HepG2 (cell line): ENCODE data around the gene FSIP1. TPM values are rescaled to one million over a fixed set of nuclear protein-coding genes. Genes with fewer than 3 reads are reported as not detected.

Experiments
- ATAC-seq: fragments of 200-7000 bp; cut with Tn5 transposase; 3 replicates; pipeline ENCODE4 v1.9.1; 2020; ENCODE audit warnings: mild to moderate bottlenecking, moderate library complexity
- BruUV-seq: library from RNA; stranded (reverse); fragments of 400-500 nt; replicated peaks from 2 replicates; lab custom pipeline; 2021; lab: Mats Ljungman, UMichigan
- CTCF ChIA-PET: fragments of 300-600 bp; formaldehyde crosslinking; extraction: SDS; loops from one replicate; lab custom pipeline; 2021; ENCODE audit warnings: low total read pairs, inconsistent platforms, low intra/inter-chr PET ratio; lab: Yijun Ruan, JAX
- POLR2A ChIA-PET: fragments of 350-600 bp; sonication (Branson Sonifier 250); formaldehyde crosslinking; loops from one replicate; lab custom pipeline; 2020; ENCODE audit warnings: antibody characterized with exemption, inconsistent platforms; lab: Yijun Ruan, JAX
- DNase-seq: peaks from one replicate; pipeline ENCODE4 v3.0.0-alpha.2; 2015; ENCODE audit warnings: low spot score
- FAIRE-seq: peaks from 3 replicates; lab custom pipeline; 2011; peaks lifted over from hg19 to GRCh38; lab: Jason Lieb, UNC
- H2AFZ ChIP-seq: one replicate; pipeline ENCODE4 v1.6.1; 2011; ENCODE audit warnings: low read length, inconsistent platforms
- H3K27ac ChIP-seq: fragments of 300-600 bp; 3 replicates; pipeline ENCODE4 v1.8.0; 2011; ENCODE audit warnings: mixed run types, mild to moderate bottlenecking, mixed read lengths, low read length, inconsistent platforms; ENCODE audit not compliant: insufficient read depth; ENCODE audit errors: extremely low read length
- H3K27me3 ChIP-seq, 2 experiments: fragments of 200-600 bp in 1 of 2; 2 replicates in 1 of 2; 3 replicates in 1 of 2; pipeline versions ENCODE4 v1.6.0 to v1.8.0; 2011; ENCODE audit warnings: low read length in 2 of 2, mild to moderate bottlenecking in 2 of 2, moderate library complexity in 2 of 2, inconsistent platforms in 1 of 2; ENCODE audit not compliant: insufficient read depth in 2 of 2, control insufficient read depth in 1 of 2
- H3K36me3 ChIP-seq, 2 experiments: fragments of 200-600 bp in 1 of 2; replicated peaks in 1 of 2; 2 replicates in 1 of 2; 3 replicates in 1 of 2; pipeline versions ENCODE4 v1.5.1 to v1.8.0; 2011; ENCODE audit warnings: low read length in 2 of 2, inconsistent platforms in 1 of 2; ENCODE audit not compliant: insufficient read depth in 2 of 2, control insufficient read depth in 1 of 2
- H3K4me1 ChIP-seq: 2 replicates; pipeline ENCODE4 v1.5.1; 2012; ENCODE audit warnings: low read length, inconsistent platforms; ENCODE audit not compliant: insufficient read depth
- H3K4me2 ChIP-seq: 2 replicates; pipeline ENCODE4 v1.6.0; 2011; ENCODE audit warnings: low read depth, low read length, inconsistent platforms
- H3K4me3 ChIP-seq, 3 experiments: fragments of 200-600 bp in 1 of 3; sonication (generic), shearing (Covaris generic) in 1 of 3; replicated peaks in 1 of 3; 2 replicates each; pipeline ENCODE4 v1.5.1; 2011 to 2016; ENCODE audit warnings: low read length in 3 of 3, inconsistent platforms in 2 of 3, low read depth in 2 of 3, mild to moderate bottlenecking in 2 of 3, control low read depth in 1 of 3, mixed read lengths in 1 of 3; ENCODE audit not compliant: insufficient read depth in 1 of 3
- H3K79me2 ChIP-seq: one replicate; pipeline ENCODE4 v1.6.1; 2011; ENCODE audit warnings: low read length, inconsistent platforms; ENCODE audit not compliant: insufficient read depth
- H3K9ac ChIP-seq: 2 replicates; pipeline ENCODE4 v1.6.0; 2011; ENCODE audit warnings: mild to moderate bottlenecking, low read depth, low read length, inconsistent platforms; ENCODE audit not compliant: insufficient read depth
- H3K9me3 ChIP-seq: 2 replicates; pipeline ENCODE4 v1.5.1; 2012; ENCODE audit warnings: mild to moderate bottlenecking, low read length
- H4K20me1 ChIP-seq: 2 replicates; pipeline ENCODE4 v1.6.0; 2011; ENCODE audit warnings: inconsistent platforms, mild to moderate bottlenecking, low read length, moderate library complexity; ENCODE audit not compliant: insufficient read depth
- KDM5B ChIP-seq: sonication (generic); formaldehyde crosslinking; IDR thresholded peaks from 2 replicates; pipeline ENCODE4 v1.4.0; 2020; ENCODE audit warnings: missing genetic modification reagents, mild to moderate bottlenecking, borderline replicate concordance
- KLF6 ChIP-seq: IDR thresholded peaks from 2 replicates; pipeline ENCODE4 v1.8.0; 2016; ENCODE audit warnings: missing biosample characterization, missing genetic modification reagents
- PREB ChIP-seq: sonication (generic); formaldehyde crosslinking; IDR thresholded peaks from 2 replicates; pipeline ENCODE4 v1.4.0; 2020; ENCODE audit warnings: missing genetic modification reagents
- SMAD3 ChIP-seq: sonication (generic); formaldehyde crosslinking; IDR thresholded peaks from 2 replicates; pipeline ENCODE4 v1.4.0; 2020; ENCODE audit warnings: missing genetic modification reagents
- ZFP41 ChIP-seq: sonication (generic); formaldehyde crosslinking; IDR thresholded peaks from 2 replicates; pipeline ENCODE4 v1.4.0; 2020; ENCODE audit warnings: mild to moderate bottlenecking, missing genetic modification reagents, borderline replicate concordance
- ZNF672 ChIP-seq: sonication (generic); formaldehyde crosslinking; IDR thresholded peaks from 2 replicates; pipeline ENCODE4 v1.8.1; 2022; ENCODE audit warnings: missing genetic modification reagents
- ZNF780A ChIP-seq: sonication (generic); formaldehyde crosslinking; IDR thresholded peaks from 2 replicates; pipeline ENCODE4 v1.8.0; 2022; ENCODE audit warnings: mild to moderate bottlenecking, missing genetic modification reagents, moderate library complexity
- ZNF788 ChIP-seq: sonication (generic); formaldehyde crosslinking; IDR thresholded peaks from 2 replicates; pipeline ENCODE4 v1.5.0; 2020; ENCODE audit warnings: mild to moderate bottlenecking, missing genetic modification reagents, borderline replicate concordance
- WGBS: methylation state at CpG from one replicate; pipeline ENCODE4 v1.1.6; 2017; ENCODE audit warnings: low lambda C conversion rate; 5-methylcytosine and 5-hydroxymethylcytosine counted together
- in situ Hi-C: cut with HindIII; loops from 2 replicates; pipeline ENCODE4 v1.10.0; 2017; ENCODE audit warnings: low pct_unique_long_range_greater_than_20kb; ENCODE audit not compliant: extremely low pct_ligation_motif_present
- intact Hi-C: fragments of 100-400 bp; cut with micrococcal nuclease; formaldehyde crosslinking; loops from one replicate; pipeline ENCODE4 v1.10.0; 2022; ENCODE audit not compliant: unreplicated experiment
- polyA plus RNA-seq, 8 experiments: library from polyadenylated mRNA; depleted of rRNA in 3 of 8; stranded (reverse) in 7 of 8; unstranded in 1 of 8; fragments of >200 nt; fragmentation: Illumina TruSeq in 4 of 8; extraction: Trizol in 4 of 8; gene quantifications; 2 replicates each; pipeline versions ENCODE4 v1.2.1 to v1.2.3, GENCODE V29; 2011 to 2016; ENCODE audit warnings: low read depth in 4 of 8, missing spikeins in 1 of 8, mixed read lengths in 1 of 8; ENCODE audit not compliant: insufficient read depth in 1 of 8
- total RNA-seq, 5 experiments: library from RNA; depleted of rRNA; stranded (reverse); fragments of >200 nt; fragmentation: Illumina TruSeq; extraction: Trizol; gene quantifications; 2 replicates each; pipeline ENCODE4 v1.2.3, GENCODE V29; 2016; ENCODE audit warnings: low read depth in 1 of 5
- TF ChIP-seq, protein P1 (sequence below): sonication (generic); formaldehyde crosslinking; IDR thresholded peaks from 2 replicates; pipeline ENCODE4 v1.8.1; 2023; ENCODE audit warnings: mild to moderate bottlenecking, missing genetic modification reagents
- TF ChIP-seq, protein P2 (sequence below): sonication (generic); formaldehyde crosslinking; IDR thresholded peaks from 2 replicates; pipeline ENCODE4 v1.8.0; 2023; ENCODE audit warnings: mild to moderate bottlenecking, missing genetic modification reagents

The FSIP1 gene
- total and polyA plus RNA-seq, 2 of the 13 experiments (the other 11 are each of a cell fraction or from before 2014, with no cell fraction given) = 0.18 TPM; not detected in 1

DNA sequence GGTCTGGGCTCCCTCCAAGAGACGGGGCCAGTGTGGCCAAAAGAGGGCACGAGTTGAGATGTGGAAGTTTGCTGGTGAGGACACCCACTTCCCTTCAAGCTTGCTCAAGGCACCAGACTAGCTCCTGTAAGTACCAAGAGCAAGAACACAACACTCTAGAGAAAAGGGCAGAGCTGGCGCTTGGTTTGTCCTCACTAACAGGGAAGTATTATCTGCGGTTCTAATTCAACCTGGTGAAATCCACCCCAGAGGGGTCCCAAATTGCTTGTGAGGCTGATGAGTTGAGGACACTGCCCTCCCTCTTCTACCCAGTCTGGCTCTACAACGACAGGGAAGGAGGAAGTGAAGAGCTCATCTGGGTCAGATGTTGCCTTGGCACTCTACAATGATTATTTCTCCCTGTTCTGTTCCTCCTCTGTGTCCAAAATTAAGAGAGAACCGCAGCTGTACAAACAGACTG lies 16.9 kb upstream of the FSIP1 start:
- in situ Hi-C loops = no loop called here
- POLR2A ChIA-PET = no interaction called here
- no peak overlapping the region for H3K9ac ChIP-seq
- H3K36me3 ChIP-seq = no peaks in the 10 kb centered on the region
- no peak overlapping the region for H3K4me2 ChIP-seq
- H3K4me1 ChIP-seq = no peaks in the 10 kb centered on the region
- 0 out of 5 replicates have a peak, but pooled peaks cover 0 to 7% of the 10 kb centered on the region in 2 experiments for H3K27me3 ChIP-seq
- no peak overlapping the region for H3K27ac ChIP-seq
- WGBS = 34% methylated on average over 6 of the region's 6 CpGs
- no peak for ATAC-seq
- DNase-seq = no peak
- no peak overlapping the region for H2AFZ ChIP-seq
- TF ChIP-seq, protein P1, sequence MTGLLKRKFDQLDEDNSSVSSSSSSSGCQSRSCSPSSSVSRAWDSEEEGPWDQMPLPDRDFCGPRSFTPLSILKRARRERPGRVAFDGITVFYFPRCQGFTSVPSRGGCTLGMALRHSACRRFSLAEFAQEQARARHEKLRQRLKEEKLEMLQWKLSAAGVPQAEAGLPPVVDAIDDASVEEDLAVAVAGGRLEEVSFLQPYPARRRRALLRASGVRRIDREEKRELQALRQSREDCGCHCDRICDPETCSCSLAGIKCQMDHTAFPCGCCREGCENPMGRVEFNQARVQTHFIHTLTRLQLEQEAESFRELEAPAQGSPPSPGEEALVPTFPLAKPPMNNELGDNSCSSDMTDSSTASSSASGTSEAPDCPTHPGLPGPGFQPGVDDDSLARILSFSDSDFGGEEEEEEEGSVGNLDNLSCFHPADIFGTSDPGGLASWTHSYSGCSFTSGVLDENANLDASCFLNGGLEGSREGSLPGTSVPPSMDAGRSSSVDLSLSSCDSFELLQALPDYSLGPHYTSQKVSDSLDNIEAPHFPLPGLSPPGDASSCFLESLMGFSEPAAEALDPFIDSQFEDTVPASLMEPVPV (CRISPR knock-in tag) = no peak
- TF ChIP-seq SMAD3 (CRISPR knock-in tag) (no peak), ZNF780A (CRISPR knock-in tag) (no peak), ZFP41 (no peak), ZNF672 (CRISPR knock-in tag) (no peak), ZNF788 (no peak), KLF6 (CRISPR knock-in tag) (no peak), PREB (CRISPR knock-in tag) (no peak), KDM5B (CRISPR knock-in tag) (no peak)
- TF ChIP-seq, protein P2, sequence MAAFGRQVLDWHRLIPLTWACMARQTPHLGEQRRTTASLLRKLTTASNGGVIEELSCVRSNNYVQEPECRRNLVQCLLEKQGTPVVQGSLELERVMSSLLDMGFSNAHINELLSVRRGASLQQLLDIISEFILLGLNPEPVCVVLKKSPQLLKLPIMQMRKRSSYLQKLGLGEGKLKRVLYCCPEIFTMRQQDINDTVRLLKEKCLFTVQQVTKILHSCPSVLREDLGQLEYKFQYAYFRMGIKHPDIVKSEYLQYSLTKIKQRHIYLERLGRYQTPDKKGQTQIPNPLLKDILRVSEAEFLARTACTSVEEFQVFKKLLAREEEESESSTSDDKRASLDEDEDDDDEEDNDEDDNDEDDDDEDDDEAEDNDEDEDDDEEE (CRISPR knock-in tag) = no peak
- CTCF ChIA-PET = no interaction called here
- H3K9me3 ChIP-seq = no peaks in the 10 kb centered on the region
- no peaks in the 10 kb centered on the region for H3K79me2 ChIP-seq
- H4K20me1 ChIP-seq = no peaks in the 10 kb centered on the region
- H3K4me3 ChIP-seq = no peak overlapping the region
- FAIRE-seq = no peak
- no TSS peak for BruUV-seq
- intact Hi-C loops = no loop called here
